Measurements from ENCODE around the gene TNK2.
A peak's percentile ranks its signal among the peaks of the same experiment; 100 is the strongest.
"Not testable (repeated sequence)": the region's sequence is repeated elsewhere in the genome, so short reads cannot be mapped to it uniquely, and the experiment has no call there.

TNK2 gene

DNA sequence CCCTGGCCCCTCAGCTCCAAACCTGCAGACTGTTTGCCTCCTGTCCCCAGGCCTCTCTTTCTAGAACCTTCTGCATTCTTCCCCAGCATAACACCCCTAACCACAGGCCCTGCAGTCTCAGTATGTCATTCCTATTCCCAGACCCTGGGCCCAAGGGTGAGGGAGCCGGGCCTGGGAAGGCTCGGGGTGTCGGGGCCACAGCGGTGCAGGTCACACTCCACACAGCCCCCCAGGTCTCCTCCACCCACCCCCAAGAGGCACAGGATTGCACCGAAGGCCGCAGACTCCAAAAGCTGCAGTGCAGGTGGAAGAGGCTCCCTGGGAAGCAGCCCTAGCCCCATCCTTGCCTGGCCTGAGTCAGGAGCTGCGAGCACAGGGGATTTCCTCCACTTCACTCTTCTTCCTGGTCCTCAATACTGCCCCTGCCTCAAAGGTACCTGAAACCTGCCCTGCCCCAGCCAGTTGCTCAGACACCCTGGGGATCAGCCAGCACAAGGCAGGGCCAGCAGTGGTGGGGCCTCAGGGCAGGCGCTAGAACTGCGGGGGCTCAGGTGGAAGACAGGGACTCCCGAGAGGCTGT, 31.1 kb downstream of the TNK2 start:
- no peak for TF ChIP-seq Cebpa-rat (IDR thresholded peaks at IDR 0.05)
- Histone ChIP-seq H4K20me1 (peaks cover 51% of the 10 kb centered on the region), H3K9me3 (no peaks in the 10 kb centered on the region), H3K4me3 (no peak overlapping the region), H3K27ac (peak overlapping the region; percentile 60), H3K36me3 (peaks cover 78% of the 10 kb centered on the region), H3K27me3 (no peaks in the 10 kb centered on the region), H3K9ac (peak overlapping the region; percentile 38; the same call in 1 of the 2 replicates), H3K4me1 (peaks cover 28% of the 10 kb centered on the region), H3K4me2 (peak overlapping the region; percentile 68)

DNA sequence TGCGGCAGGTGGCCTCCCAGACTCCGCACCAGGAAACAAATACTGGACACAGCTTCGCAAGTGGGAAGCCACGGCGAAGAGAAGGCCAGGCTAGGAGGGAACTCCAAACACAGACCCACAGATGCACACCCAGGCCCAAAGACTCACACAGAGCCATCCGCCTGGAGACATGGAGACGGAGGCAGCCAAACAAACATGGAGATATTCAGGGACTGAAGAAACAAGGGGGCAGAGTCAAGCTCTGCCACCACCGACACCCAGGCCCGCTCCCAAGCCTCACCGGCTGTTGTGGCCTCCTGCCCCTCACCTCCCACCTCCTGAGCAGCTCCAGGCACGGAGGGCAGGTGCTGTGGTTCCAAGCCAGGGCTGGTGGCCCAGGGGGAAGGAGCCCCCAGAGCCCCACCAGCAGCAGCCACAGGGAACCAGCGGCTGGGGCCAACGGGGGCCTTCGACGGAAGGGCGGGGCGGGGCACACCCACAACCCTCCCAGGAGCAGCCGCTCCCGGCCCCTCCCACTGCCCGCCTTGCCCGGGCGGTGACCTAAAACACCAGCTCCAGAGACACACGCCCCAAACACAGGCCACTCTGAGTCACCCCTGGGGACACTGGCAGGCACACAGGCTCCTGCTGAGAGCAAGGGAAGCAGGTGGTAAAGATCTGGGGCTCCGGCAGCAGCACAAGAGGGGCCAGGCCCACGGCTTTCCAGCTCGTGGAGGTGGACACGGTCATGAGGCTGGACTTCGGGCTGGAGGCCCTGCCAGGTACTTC, 31.9 kb downstream of the TNK2 start:
- Histone ChIP-seq H3K4me2 (peak overlapping the region; percentile 68), H3K9ac (peak overlapping the region; percentile 38; the same call in 1 of the 2 replicates), H3K4me1 (peaks cover 28% of the 10 kb centered on the region), H3K4me3 (no peak overlapping the region), H3K27ac (peak overlapping the region; percentile 60), H3K9me3 (no peaks in the 10 kb centered on the region), H3K27me3 (no peaks in the 10 kb centered on the region), H4K20me1 (peaks cover 53% of the 10 kb centered on the region), H3K36me3 (peaks cover 78% of the 10 kb centered on the region)
- TF ChIP-seq Cebpa-rat (IDR thresholded peaks at IDR 0.05): no peak

DNA sequence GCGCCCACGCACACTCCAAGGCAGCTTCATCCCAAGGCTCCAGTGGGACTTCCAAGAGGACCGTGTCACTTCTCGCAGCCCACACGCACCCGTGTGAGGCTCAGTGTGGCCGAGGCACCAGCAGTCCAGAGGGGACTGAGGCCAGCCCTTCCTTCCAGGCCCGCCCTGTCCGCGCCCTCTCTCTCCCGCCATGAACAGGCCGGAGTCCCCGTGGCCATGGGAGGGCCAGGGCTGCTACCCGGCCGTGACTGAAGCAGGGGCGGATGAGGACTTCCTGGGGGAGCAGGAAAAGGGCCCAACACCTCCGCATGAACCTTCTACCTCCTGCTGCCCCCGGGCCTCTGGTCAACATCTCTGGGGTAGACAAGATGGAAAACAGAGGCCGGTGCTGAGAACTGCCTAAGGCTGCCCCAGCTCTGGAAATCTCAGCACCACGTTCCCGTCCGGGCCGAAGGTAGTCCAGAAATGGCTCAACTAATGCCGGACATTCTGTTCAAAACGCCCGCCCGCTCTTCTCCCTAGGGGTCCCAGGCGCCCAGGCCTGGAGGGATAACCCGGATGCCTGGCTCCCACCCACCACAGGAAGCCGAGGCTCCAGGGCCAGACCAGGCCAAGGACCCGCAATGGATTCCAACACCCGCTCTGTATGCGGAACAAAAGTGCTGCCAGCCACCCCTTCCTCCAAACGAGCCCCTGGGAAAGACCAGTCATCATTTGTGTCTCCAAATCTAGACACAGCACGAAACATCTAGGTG, 32.7 kb downstream of the TNK2 start:
- Histone ChIP-seq H3K4me2 (no peak overlapping the region), H3K9ac (no peak overlapping the region), H3K36me3 (peaks cover 86% of the 10 kb centered on the region), H4K20me1 (peaks cover 53% of the 10 kb centered on the region), H3K4me1 (peaks cover 28% of the 10 kb centered on the region), H3K27ac (0 out of 2 replicates have a peak overlapping the region, but pooled peaks have one; percentile 60), H3K4me3 (no peak overlapping the region), H3K9me3 (no peaks in the 10 kb centered on the region), H3K27me3 (no peaks in the 10 kb centered on the region)
- no peak for TF ChIP-seq Cebpa-rat (IDR thresholded peaks at IDR 0.05)

DNA sequence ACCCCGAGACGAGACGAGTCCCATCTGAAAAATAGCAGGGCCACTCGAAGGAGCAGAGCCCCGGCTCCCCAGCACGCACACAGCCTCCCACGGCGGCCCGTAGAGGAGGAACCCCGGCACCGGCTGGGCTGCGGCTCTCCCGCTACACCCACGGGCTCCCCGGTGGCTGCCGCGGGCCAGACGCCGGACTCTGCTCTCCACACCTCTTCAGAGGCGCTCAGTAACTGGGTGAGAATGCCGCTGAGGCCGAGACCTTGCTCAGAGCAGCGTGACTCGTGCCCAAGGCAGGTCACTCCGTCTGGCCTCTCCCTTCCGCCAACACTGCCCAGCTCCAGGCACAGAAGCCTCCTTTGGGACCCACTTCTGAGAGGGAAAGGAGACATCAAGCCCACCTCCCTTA, 34.4 kb downstream of the TNK2 start:
- Histone ChIP-seq H3K9ac (no peak overlapping the region), H3K9me3 (no peaks in the 10 kb centered on the region), H3K4me3 (no peak overlapping the region), H3K36me3 (peaks cover 89% of the 10 kb centered on the region), H4K20me1 (peaks cover 53% of the 10 kb centered on the region), H3K4me2 (no peak overlapping the region), H3K27me3 (no peaks in the 10 kb centered on the region), H3K27ac (no peak overlapping the region), H3K4me1 (peaks cover 28% of the 10 kb centered on the region)
- no peak for TF ChIP-seq Cebpa-rat (IDR thresholded peaks at IDR 0.05)

DNA sequence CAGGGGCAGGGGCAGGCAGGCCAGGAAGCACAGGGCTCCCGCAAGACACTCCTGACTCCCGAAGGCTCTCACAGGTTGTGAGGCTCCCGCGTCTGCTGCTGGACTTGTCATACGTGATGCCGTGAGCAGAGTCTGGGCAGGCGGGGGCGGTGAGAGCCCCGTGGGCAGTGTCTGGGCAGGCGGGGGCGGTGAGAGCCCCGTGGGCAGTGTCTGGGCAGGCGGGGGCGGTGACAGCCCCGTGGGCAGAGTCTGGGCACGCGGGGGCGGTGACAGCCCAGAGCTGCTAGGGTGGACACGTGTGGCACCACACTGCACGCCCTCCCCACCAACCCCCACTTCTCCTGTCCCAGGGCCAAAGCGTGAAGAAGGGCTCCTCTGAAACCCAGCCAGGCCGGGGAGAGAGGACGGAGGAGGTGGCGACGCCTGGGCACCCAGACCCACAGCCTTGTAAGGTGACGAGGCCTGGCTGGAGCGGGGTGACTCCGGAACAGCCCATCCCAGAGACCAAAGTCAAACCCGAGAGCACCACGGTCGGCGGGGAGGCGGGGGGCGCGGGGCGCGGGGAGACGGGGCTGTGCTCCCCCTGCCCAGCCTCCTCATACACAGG, 35.0 kb downstream of the TNK2 start:
- H3K27ac ChIP-seq: no peak overlapping the region
- no peak overlapping the region for H3K9ac ChIP-seq
- H3K4me2 ChIP-seq: no peak overlapping the region
- H4K20me1 ChIP-seq: peaks cover 53% of the 10 kb centered on the region
- no peaks in the 10 kb centered on the region for H3K27me3 ChIP-seq
- no peak for TF ChIP-seq Cebpa-rat (IDR thresholded peaks at IDR 0.05)
- H3K9me3 ChIP-seq: no peaks in the 10 kb centered on the region
- peaks cover 89% of the 10 kb centered on the region for H3K36me3 ChIP-seq
- no peak overlapping the region for H3K4me3 ChIP-seq
- peaks cover 25% of the 10 kb centered on the region for H3K4me1 ChIP-seq

DNA sequence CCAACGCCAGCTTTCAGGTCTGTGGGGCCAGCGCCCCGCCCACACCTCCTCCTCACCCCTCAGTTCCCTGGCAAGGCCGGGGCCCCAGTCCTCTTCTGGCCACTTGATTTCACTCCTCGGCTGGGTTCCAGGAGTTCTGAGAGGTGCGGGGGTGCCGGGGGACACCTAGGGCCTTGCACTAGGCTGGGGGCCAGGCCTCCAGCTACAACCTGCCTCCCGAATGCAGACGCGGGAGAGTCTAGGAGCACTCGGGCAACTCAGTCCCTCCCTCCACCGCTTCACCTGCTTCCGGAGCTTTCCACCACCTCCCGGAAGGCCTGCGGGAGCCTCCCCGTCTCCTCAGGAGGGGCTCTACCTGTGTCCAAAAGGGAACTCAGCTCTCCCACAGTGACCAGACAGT, 35.6 kb downstream of the TNK2 start:
- Histone ChIP-seq H4K20me1 (peaks cover 49% of the 10 kb centered on the region), H3K4me2 (no peak overlapping the region), H3K9me3 (no peaks in the 10 kb centered on the region), H3K27ac (no peak overlapping the region), H3K9ac (no peak overlapping the region), H3K4me3 (no peak overlapping the region), H3K27me3 (no peaks in the 10 kb centered on the region), H3K36me3 (peaks cover 89% of the 10 kb centered on the region), H3K4me1 (peaks cover 19% of the 10 kb centered on the region)
- TF ChIP-seq Cebpa-rat (IDR thresholded peaks at IDR 0.05): no peak

DNA sequence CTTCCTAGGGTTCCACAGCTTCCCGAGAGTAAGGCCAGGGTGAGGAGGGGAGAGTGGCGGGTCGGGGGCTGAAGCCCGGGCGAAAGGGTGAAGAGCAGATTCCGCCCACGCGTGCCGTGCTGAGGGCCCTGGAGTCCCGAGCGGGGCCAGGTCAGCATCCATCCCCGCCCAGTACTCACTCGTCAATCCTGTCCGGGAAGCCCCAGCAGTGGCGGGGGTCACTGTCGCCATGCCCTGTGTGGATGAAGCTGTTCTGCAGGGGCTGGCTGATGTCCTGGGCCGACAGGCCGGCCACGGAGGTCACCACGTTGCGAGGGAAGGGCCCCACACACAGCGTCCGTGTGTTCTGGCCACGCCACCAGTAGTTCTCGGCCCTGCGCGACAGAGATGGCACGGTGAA, 36.3 kb downstream of the TNK2 start:
- no peak for TF ChIP-seq Cebpa-rat (IDR thresholded peaks at IDR 0.05)
- Histone ChIP-seq H3K36me3 (peaks cover 88% of the 10 kb centered on the region), H4K20me1 (peaks cover 42% of the 10 kb centered on the region), H3K4me1 (peaks cover 12% of the 10 kb centered on the region), H3K27ac (no peak overlapping the region), H3K9me3 (no peaks in the 10 kb centered on the region), H3K4me2 (no peak overlapping the region), H3K27me3 (no peaks in the 10 kb centered on the region), H3K4me3 (no peak overlapping the region), H3K9ac (no peak overlapping the region)

DNA sequence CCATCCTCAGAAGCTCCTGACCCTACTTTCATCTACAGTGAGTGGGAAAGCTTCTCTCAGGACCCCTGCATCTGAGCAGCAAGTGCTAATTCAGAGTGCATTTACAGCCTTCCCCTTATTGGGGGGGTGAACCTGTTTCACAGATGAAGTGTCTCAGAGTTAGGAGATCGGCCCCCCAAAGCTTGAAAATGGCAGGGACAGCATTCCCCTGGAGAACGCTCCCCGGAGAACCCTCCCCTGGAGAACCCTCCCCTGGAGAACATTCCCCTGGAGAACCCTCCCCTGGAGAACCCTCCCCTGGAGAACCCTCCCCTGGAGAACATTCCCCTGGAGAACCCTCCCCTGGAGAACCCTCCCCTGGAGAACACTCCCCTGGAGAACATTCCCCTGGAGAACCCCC, 36.7 kb downstream of the TNK2 start:
- H3K9ac ChIP-seq, H3K4me1 ChIP-seq, H3K27me3 ChIP-seq, H3K4me2 ChIP-seq, H3K27ac ChIP-seq, H3K4me3 ChIP-seq, H3K9me3 ChIP-seq: not testable (repeated sequence)
- Histone ChIP-seq H3K36me3 (peaks cover 88% of the 10 kb centered on the region), H4K20me1 (peaks cover 38% of the 10 kb centered on the region)

DNA sequence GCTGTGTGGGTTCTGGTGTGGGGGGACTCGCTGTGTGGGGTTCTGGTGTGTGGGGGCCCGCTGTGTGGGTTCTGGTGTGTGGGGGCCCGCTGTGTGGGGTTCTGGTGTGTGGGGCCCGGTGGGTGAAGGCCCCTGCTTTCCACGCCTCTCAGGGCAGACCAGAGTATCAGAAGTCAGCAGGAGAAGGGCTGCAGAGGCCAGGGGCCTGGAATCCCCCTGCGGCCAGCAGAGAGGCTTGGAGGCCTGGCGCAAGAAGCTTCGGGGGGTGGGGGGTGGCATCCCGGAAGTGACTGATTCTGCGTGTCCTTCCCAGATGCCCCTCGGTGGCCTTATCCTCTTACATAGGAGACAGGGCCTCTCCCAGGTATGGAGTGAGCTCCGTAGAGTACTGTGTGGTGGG, 37.4 kb downstream of the TNK2 start:
- peaks cover under 1% of the 10 kb centered on the region; the same call in 1 of the 2 replicates for H3K4me1 ChIP-seq
- H3K27me3 ChIP-seq: no peaks in the 10 kb centered on the region
- no peak overlapping the region for H3K9ac ChIP-seq

More for the DNA sequence above, 37.4 kb downstream of the TNK2 start:
- TF ChIP-seq Cebpa-rat (IDR thresholded peaks at IDR 0.05): no peak
- H4K20me1 ChIP-seq: peaks cover 30% of the 10 kb centered on the region
- H3K27ac ChIP-seq: no peak overlapping the region
- H3K4me3 ChIP-seq: no peak overlapping the region
- peaks cover 88% of the 10 kb centered on the region for H3K36me3 ChIP-seq
- no peaks in the 10 kb centered on the region for H3K9me3 ChIP-seq
- no peak overlapping the region for H3K4me2 ChIP-seq

Measured in BLaER1 (cell line).